Measurements from ENCODE around the gene SERINC1.

DNA sequence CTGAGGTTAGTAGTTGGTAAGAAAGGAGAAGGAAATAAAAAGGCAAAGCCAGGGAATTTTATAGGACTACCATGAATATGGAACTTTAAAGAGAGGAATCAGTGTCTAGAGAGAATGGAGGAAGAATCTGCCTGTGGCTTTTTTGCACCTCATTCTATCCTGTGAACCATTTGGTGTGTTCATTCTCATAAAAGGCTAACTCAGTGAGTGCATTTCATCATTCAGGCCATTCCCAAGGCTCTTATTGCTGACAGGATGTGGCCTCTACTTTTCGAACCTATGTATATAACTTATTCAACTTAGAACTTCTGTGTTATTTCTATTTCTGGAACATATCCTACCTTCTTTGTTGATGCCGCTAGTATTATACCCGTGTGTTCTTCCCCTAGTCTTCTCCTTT is 45.0 kb downstream of the SERINC1 start:
- no peak for TF ChIP-seq POLR2A (IDR thresholded peaks at IDR 0.05)
- TF ChIP-seq, protein P1, sequence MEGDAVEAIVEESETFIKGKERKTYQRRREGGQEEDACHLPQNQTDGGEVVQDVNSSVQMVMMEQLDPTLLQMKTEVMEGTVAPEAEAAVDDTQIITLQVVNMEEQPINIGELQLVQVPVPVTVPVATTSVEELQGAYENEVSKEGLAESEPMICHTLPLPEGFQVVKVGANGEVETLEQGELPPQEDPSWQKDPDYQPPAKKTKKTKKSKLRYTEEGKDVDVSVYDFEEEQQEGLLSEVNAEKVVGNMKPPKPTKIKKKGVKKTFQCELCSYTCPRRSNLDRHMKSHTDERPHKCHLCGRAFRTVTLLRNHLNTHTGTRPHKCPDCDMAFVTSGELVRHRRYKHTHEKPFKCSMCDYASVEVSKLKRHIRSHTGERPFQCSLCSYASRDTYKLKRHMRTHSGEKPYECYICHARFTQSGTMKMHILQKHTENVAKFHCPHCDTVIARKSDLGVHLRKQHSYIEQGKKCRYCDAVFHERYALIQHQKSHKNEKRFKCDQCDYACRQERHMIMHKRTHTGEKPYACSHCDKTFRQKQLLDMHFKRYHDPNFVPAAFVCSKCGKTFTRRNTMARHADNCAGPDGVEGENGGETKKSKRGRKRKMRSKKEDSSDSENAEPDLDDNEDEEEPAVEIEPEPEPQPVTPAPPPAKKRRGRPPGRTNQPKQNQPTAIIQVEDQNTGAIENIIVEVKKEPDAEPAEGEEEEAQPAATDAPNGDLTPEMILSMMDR (IDR thresholded peaks at IDR 0.05): no peak
